Measurements from ENCODE around the gene STK4. TPM values are rescaled to one million over a fixed set of nuclear protein-coding genes. Genes with fewer than 3 reads are reported as not detected.
A peak's percentile ranks its signal among the peaks of the same experiment; 100 is the strongest.

STK4 gene
- total RNA-seq, 1 experiment from 2014 or later: 43.0 TPM

- Histone ChIP-seq H3K9me3 (ENCODE audit: control insufficient read depth, low read depth, low read length) (no peaks in the 10 kb centered on the region), H3K4me2 (ENCODE audit: insufficient read depth, insufficient read length, low read length) (no peak overlapping the region), H3K27ac (ENCODE audit: insufficient read length, low read depth, low read length) (no peak overlapping the region), H4K8ac (replicated peaks; ENCODE audit: insufficient read length, low read depth, low read length) (no peak overlapping the region), H2BK5ac (ENCODE audit: insufficient read length, low read length) (no peak overlapping the region), H3K56ac (ENCODE audit: insufficient read length, low read depth, low read length) (no peak overlapping the region), H3K79me2 (ENCODE audit: insufficient read depth, low read length) (no peaks in the 10 kb centered on the region), H2AK5ac (ENCODE audit: insufficient read length, low read length) (no peak overlapping the region), H3K4ac (ENCODE audit: low read depth, low read length) (no peak overlapping the region), H2BK20ac (ENCODE audit: low read depth, low read length, poor library complexity, severe bottlenecking) (no peak overlapping the region), H4K20me1 (ENCODE audit: control insufficient read depth, insufficient read depth, insufficient read length) (no peaks in the 10 kb centered on the region), H3K9ac (ENCODE audit: extremely low read depth, insufficient read length, low read length) (no peak overlapping the region), H2BK15ac (ENCODE audit: low read depth, low read length) (no peak overlapping the region), H3K18ac (ENCODE audit: insufficient read length, low read depth, low read length) (no peak overlapping the region), H3K14ac (ENCODE audit: insufficient read depth, low read length) (no peak overlapping the region), H4K5ac (ENCODE audit: insufficient read length, low read depth, low read length) (no peak overlapping the region), H3K27me3 (ENCODE audit: insufficient read depth, low read length) (no peaks in the 10 kb centered on the region), H3K79me1 (ENCODE audit: insufficient read depth, low read depth, low read length, poor library complexity, severe bottlenecking) (no peaks in the 10 kb centered on the region), H2BK120ac (ENCODE audit: low read depth, low read length, poor library complexity, severe bottlenecking) (no peak overlapping the region), H3T11ph (ENCODE audit: low read length) (no peak overlapping the region), H3K23me2 (ENCODE audit: insufficient read length, low read depth, low read length, poor library complexity, severe bottlenecking) (no peaks in the 10 kb centered on the region), H2AFZ (ENCODE audit: low read length) (no peak overlapping the region), H3K23ac (ENCODE audit: insufficient read length, low read depth, low read length) (no peak overlapping the region), H4K91ac (ENCODE audit: insufficient read length, low read depth, low read length) (no peak overlapping the region), H2BK12ac (ENCODE audit: insufficient read length, low read depth, low read length) (no peak overlapping the region), H3K4me1 (ENCODE audit: insufficient read depth, low read length) (no peaks in the 10 kb centered on the region)
- no CpG with 5 or more reads among the region's 2 CpGs for WGBS (ENCODE audit: extremely low coverage, insufficient read length, low lambda C conversion rate)
- no peak overlapping the region for H3K4me3 Mint-ChIP-seq
- no peaks in the 10 kb centered on the region for H3K36me3 Mint-ChIP-seq (ENCODE audit: insufficient read depth in 1 of 3, low read depth in 3 of 3)
- peak; percentile 22; the same call in 2 of the 3 replicates for TF ChIP-seq CTCF (conservative IDR thresholded peaks at IDR 0.05)
- no peak for DNase-seq
- peaks cover 9 to 10% of the 10 kb centered on the region in 2 experiments for H3K4me1 Mint-ChIP-seq
- no peak overlapping the region for H3K27ac Mint-ChIP-seq
- no peaks in the 10 kb centered on the region; a peak in 1 of 5 replicates for H3K9me3 Mint-ChIP-seq
- H3K27me3 Mint-ChIP-seq (ENCODE audit: low read depth): peaks cover 9% of the 10 kb centered on the region
Measured at GRCh38 chr20:45118028-45118427, 151.7 kb downstream of the STK4 start.

All from H9 (cell line).